GM15510 (cell line): ENCODE measurements around the gene DDRGK1.

Source experiments
- POLR2A ChIP-seq: IDR thresholded peaks from 3 replicates; pipeline ENCODE4 v1.6.1; 2011; ENCODE audit warnings: borderline replicate concordance; ENCODE audit not compliant: insufficient read length; ENCODE audit errors: extremely low read depth

Gene DDRGK1

GRCh38 chr20:3150908-3151307 lies 53.6 kb downstream of the DDRGK1 start:
- TF ChIP-seq POLR2A = no peak

- no peak for TF ChIP-seq POLR2A
Measured at GRCh38 chr20:3146732-3147341, 57.6 kb downstream of the DDRGK1 start.

- TF ChIP-seq POLR2A = no peak
Measured at GRCh38 chr20:3141757-3142156, 62.7 kb downstream of the DDRGK1 start.
